NOMO-1 treated with DMSO at 0.1 percent for 48 hours (cell line): Measurements from ENCODE around the gene SYT15B.
"Not testable (repeated sequence)": the region's sequence is repeated elsewhere in the genome, so short reads cannot be mapped to it uniquely, and the experiment has no call there.

Experiments used
- DNase-seq: peaks from one replicate; lab custom pipeline; 2025; ENCODE audit not compliant: unreplicated experiment; lab: John Stamatoyannopoulos, UW

Gene SYT15B

DNA sequence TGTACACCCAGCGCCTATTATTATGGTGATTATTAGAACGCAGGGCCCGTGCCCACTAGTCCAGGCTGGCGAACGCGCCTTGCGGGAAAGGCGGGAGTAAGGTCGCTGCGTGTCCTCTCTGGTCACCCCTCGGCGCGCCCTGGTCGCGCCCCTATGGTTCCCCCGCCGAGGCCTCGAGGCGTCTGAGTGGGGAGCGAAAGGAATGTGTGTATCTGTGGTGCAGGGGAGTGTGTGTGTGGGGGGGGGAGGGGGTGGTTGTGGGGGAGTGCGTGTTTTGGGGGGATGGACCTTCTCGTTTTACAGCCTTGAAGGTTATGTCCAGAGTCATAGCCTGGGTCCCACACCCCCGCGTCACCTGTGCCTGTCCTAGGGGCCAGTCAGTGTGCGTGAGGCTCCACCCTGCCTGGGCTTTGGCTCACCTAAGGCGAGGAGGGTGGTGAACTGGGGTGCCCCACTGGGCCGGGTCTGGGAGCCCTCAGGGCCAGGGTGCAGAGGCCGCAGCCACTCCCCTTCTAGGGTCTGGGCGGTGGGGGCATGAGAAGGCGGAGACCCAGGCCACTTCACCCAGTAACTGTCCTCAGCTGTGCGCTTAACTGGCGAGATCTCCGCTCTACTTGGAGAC, at the start of gene SYT15B:
Gene SYT15B (minus strand): TSS at position 39 of the 622 bp plus-strand sequence. CDS start 952 bp downstream, outside the sequence.
- DNase-seq, result not testable (repeated sequence)

DNA sequence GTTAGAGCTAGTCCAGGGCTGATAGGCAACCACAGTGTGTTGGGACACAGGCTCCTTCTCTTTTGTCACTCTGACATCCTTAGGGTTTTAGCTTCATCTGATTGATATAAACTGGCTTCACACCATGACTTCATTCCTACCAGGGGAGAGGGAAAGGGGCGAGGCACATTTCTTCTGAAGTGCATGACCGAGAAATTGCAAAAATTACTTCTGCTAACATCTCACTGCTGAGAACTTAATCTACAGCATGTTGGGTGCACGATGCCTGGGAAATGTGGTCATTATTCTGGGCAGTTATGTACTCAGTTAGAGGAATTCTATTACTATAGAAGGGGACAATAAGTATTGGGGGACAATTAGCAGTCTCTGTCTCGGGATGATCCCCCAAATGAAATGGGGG, 16.2 kb upstream of the SYT15B start:
- not testable (repeated sequence) for DNase-seq

DNA sequence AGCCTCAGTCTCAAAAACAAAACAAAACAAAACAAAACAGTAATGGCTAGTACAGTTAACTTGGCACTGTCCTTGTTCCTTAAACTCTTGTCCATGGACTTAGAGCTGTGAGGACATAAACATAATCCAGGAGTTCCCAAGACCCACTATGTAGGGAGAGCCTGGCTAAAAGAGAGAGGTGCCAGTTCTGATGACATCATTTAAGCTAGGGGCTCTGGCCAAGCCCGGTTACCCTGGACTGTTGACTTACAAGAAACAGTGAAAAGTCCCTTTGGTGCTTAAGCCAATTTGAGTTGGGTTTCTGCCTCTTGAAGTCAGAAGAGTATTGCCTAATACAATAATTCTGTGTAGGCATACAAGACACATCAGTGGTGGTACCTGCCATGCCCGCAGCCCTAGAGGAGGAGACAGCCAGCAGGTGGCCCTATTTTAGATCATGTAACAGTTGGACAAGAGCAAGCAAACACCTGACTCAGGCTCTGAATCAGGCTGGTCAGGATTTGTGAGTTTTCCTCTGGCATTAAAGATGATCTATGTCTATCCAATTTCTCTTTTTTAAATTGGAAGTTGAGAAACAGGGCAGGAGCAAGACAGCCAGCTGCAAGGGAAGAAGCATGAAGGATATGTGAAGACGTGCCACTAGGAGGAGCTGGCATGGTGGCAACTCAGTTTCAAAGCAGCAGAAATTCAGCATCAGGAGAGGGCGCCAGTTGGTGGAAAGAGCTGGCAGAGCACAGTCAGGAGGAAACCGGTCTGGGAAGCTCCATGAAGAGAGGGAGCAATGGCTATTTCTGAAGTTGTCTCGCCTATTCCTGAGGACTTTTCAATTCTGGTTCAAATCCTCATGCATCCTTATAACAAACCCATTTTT, 12.2 kb upstream of the SYT15B start:
- DNase-seq, result peak; percentile 35

DNA sequence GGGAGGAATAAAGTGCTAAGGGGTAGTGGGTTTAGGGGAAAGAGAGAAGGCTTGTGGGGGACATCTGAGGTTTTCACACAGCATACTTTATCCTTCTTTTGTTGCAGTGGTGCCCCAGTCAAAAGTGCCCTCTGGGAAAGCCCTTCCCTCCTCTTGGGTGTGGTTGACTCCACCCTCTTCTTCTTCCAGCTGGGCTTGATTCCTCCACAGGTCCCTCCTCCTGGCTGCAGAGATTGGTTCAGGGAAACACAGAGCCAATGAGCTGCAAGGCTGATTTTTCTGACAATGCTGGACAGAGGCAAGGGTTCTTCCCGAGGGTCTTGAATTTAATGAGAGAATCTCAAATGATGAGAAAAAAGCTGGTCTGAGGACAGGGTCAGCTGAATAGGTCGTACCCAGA, 7.4 kb upstream of the SYT15B start:
- not testable (repeated sequence) for DNase-seq

DNA sequence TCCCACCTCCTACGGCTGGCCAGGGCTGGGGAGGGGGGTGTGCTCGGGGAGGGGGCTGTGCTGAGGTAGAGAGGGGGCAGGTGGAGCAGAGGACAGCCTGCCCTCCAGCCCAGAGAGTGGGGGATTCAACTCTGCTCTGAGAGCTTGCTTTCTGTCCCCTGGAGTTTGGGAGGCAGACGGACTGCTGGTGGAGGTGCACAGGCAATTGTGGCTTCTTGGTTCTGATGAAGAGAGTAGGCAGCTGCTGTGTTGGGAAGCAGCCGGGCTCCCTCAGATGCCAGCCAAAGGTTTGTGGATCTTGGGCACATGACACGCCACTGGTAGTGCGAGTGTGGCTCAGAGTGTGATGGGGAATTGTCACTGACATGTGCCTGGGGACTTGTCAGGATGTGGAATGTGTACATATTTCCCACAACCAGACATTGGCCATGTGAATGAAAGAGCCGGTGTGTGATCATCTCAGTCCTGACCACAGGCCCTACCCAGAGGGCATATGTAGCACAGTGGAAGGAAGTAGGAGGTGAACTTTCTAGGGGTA, 5.3 kb upstream of the SYT15B start:
- DNase-seq, result not testable (repeated sequence)

DNA sequence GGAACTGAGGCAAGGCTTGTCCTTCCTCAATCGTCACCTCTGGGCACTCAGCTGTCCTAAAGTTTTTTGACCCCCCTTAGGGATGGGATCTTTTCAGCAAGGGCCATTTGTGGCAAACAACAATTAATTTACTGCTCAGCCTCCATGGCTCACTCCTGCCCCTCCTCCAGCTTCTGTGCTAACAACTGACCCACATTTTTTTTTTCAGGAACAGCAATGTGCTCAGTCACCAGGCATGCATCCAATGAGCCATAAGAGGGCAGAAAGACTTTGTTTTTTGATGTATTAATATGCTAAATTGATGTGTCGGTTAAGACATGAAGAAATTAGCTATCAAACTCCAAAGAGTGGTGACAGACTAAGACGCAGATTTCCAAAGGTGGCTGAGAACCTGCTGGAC, 4.7 kb upstream of the SYT15B start:
- not testable (repeated sequence) for DNase-seq

DNA sequence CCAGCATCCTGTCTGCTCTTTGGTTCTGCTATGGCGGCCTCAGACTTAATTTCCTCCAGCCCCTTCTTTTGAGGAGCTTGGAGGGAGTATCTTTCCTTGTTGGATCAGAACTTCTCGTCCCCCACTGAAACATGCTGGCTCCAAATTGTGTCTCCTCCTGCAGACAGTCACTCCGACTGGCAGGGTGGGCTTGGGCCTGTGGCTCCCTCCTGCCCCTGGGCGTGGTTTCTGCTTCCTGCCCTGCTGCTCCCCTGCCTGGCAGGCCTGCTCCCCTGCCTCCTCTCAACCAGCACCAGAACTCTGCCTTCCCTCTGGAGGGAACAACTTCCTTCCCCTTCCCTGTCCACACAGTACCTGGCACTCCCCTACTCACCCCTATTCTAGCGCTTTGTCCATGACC, 3.8 kb upstream of the SYT15B start:
- not testable (repeated sequence) for DNase-seq

DNA sequence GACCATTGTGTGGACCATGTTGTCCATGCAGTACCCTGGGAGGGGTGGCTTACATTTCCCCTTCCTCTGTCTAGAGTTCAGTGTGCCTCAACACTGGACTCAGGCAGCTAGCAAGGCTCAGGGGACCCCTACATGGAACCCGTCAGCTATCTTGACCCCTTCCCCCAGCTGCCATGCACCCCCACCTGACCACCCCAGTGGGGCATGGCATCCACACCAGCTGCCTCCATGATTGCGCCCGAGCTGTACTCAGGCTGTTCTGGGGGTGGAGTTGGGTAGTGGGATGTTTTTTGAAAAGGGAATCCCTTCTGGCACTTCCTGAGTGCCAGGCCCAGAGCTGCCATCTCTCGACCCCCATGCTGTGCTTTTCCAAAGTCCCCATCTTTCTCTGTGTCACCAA, 1.8 kb upstream of the SYT15B start:
- not testable (repeated sequence) for DNase-seq

DNA sequence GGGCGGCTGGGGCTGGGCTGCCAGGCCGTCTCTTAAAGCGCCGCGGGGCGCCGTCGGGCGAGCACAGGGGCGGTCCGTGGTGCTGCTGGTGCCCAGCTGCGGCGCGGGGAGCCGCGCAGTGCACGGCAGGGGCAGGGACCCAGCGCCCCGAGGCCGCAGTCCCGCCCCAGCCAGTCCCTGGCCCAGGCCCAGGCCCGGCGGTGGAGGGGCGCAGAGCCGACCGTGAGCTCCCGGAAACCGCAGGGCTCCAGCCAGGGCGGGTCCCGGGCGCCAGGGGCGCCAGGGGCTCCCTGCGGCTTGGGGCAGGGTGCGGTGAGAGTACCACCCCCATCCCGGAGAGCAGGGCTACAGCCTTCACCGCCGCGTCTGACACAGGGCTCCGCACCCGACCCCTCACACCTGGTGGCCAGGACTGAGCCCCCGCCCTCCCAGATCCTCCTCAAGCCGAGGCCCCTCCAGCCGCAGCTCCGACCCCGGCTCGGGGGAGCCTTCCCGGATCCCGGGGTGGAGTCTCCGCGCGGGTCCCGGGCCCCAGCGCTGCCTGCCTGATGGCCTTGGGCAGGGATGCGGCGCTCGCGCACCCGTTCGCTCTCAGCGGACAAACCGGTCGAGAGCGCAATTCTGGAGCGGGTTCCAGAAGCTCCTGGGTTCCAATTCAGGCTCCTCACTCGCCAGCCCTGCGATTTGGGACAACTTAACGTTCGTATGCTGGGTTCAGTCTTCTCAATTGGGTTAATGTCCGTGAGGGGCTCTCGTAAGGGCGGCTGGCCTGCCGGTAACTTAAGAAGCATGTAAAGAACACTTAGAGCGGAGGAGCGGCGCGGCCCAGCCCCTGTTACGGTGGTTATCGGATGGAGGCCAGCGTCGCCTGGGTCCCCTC, 478 bp downstream of the SYT15B start:
- DNase-seq, result not testable (repeated sequence)

DNA sequence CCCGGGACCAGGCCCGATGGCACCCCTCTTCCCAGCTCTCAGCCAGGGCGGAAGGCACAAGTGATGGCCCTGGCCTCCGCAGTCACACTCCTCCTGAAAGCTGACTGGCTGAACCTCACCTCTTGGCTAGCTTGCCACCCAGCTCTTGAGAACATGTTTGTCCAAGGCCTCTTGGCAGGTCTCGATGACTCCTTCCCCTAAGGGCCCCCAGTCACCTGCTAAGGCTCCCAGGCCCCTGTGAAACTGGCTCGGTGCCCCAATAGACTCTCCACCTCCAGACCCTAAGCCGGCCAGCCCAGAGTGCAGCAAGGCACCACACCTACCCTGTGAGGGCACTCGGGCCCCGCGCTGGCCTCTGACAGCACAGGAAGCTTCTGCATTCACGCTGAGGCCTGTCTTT, 4.5 kb downstream of the SYT15B start:
- DNase-seq, result not testable (repeated sequence)

DNA sequence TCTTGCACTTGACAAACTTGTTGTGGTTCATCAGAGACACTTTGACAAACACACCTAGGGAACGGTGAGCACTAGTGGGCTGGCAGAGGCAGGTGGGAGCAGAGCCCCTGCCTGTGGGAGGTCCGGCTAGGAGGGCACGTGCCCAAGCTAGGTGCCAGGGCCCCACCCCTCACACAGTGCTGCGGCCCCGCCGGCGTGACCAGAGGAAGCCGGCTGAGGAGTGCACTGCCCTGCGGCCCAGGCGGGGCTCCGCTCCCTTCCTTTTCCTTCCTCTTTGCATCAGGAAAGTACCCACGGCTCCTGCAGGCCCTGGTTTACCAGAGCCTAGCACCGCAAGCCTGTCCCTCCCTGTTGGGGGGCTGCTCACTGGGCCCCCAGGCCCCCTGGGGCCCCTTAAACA, 7.2 kb downstream of the SYT15B start:
- not testable (repeated sequence) for DNase-seq

DNA sequence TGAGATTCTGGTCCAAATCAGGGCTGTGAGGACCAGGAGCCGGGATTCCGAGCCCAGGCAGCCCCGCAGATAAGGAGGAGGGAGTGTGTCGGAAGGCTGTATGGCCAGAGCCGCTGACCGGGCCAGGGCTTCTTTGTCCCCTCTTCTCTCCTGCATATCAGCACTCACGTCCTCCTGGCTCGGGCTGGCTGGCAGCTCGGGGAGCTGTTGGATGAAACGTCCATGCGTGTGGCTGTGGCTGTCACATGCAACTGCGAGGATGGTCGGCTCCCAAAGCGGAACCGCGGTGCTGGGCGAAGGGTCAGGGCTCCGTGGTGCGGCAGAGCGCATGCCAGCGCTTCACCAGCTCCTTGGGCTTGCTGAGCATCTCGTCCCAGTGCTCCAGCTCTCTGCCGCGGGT, 9.5 kb downstream of the SYT15B start:
- not testable (repeated sequence) for DNase-seq

DNA sequence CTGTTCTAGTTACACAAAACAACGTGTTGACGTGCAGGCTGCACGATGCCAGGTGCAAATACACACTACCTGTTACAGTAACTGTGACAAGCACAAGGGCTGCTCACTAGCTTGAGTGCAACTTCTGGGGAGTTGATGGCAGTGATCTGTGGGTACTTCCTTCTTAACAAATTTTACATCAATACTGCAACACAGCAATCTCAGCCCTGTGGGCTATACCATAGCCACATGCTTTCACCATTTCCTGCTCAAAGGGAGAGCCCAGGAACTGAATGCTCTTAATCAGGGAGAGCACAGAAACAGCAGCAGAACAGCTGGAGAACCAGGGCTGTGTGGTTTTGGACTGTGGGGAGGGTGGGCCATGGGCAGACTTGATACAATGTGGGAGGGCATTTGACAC, 10.2 kb downstream of the SYT15B start:
- not testable (repeated sequence) for DNase-seq

DNA sequence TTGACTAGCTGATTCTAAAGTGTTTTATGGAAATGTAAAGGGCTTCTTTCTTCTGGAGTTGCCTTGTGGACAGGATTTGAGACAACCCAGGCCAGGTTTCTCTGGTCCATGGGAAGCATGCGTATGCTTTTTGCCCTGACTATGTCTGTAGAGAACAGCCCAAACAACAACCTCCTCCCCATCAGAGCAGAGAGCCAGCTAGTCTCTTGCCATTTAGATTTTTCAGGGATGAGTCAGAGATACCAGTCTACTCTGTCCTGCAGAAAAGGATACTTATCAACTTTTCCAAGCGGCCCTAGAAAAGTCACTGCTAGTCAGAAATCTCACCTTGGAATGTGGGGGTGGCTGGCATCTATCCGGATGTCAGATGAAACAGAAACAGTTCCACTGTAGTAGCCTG, 11.6 kb downstream of the SYT15B start:
- not testable (repeated sequence) for DNase-seq

DNA sequence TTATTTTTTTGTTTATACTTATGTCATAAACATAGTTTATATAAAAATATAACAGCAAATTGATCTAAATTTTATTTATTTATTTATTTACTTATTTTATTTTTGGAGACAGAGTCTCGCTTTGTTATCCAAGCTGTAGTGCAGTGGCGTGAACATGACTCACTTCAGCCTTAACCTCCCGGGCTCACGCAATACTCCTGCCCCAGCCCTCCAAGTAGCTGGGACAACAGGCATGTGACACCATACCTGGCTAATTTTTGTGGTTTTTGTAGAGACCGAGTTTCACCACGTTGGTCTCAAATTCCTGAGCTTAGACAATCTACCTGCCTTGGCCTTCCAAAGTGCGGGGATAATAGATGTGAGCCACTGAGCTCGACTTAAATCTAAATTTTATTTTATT, 13.0 kb downstream of the SYT15B start:
- DNase-seq, result not testable (repeated sequence)

DNA sequence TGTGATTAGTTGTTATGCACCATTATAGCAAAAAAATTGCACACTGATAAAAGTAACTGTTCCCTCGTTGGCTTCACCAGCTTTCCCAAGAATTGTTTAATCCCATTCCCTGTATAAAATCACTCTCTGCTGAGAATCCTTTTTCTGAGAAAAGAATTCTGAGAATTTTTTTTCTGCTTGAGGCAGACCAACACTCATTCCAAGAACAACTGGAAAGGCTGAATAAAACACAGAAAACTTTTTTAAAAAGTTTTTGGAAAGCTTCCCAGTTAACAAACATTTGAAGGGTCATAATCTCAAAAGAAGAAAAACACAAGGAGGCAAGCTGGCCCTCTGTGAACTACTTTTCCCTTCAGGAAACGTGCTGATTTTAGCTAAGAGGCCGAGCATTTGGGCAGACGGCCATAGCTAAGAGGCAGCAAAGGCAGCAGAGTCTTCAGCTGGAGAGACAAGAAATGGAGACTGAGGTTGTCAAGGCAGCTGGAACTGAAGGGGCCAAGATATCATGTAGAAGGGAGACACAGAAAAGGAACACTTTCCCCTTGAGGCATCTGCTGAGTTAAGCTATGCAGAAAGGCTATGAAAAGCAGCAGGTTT, 16.5 kb downstream of the SYT15B start:
- not testable (repeated sequence) for DNase-seq

DNA sequence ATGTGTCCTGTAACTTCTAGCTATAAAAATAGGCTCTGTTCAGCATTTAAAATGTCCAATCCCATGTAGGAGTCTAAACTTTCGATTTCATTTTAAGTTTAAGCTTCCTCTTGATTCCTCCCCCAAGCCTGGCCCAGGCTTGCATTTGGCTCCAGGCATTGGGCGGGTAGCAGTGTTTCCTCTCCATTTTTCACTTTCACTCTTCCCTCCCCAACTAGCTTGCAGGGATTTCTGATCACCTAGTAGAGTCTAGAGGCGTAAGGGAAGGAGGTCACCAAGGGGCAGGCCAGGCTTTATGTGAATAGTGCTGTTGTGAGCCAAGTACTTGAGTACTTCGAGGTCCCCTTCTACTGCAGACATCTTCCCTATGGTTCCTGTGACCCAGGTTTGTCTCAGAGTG, 18.5 kb downstream of the SYT15B start:
- DNase-seq, result not testable (repeated sequence)

DNA sequence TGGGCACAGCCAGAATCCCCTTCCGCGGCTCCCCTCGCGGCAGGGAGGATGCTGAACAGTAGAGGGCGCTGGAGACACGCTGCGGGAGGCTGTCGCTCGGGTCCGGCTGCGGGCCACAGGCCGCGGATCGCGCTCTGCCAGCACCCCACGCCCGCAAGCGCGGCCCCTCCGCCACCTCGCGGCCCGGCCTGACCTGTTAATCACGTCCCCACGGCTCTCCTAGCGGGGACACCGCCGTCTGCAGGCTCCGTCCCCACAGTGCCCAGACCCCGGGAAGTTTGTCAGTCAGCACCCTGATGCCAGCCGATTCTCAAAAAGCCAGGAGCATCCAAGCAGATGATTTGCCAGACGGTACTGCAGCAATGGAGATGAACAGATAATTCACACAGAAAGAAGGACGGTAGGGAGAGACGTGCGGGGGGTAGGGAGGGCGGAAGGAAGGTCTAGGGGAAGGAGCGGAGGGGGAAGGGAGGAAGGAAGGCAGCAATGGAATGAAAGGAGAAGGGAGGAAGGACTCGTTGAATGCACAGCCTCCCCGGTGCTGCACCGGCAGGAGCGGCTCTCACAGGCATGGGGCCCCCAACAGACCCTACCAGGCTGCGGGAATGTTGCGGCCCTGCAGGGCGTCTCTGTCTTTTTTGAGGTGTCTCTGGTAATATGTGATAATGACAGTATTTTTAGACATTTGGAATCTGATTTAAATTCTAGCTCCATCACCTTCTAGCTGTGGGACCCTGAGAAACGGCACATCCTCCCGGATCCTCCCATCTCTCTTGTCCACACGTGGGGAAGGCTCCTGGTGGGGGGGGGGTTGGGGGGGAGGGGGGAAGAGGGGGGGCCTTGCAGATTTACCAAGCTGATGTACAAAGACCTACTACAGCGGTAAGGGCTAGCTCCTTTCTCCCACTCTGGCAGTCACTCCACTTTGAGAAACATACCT, 19.5 kb downstream of the SYT15B start:
- DNase-seq, result not testable (repeated sequence)

DNA sequence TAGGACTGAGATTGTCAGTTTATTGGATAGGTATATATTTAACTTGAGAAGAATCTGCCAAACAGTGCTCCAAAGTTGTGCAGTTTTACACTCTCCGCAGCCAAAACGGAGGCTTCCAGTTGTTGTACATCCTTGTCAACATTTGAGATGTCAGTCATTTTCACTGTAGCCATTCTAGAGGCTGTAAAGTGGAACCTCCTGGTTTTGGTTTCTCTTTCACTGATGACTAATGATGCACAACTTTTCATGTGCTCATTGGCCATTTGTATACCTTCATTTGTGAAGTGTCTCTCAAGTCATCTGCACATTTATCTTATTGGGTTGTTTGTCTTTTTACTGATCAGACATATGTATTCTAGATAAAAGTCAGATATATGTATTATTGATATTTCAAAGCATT, 22.5 kb downstream of the SYT15B start:
- not testable (repeated sequence) for DNase-seq
